Karpas-422 (cell line): Measurements from ENCODE around the gene ERN1. TPM values are rescaled to one million over a fixed set of nuclear protein-coding genes. Genes with fewer than 3 reads are reported as not detected.

ENCODE experiments used
- DNase-seq: peaks from one replicate; pipeline ENCODE4 v3.0.0-alpha.2; 2015
- H2AFZ ChIP-seq: fragments of 200-600 bp; sonication (generic); 2 replicates; pipeline ENCODE4 v1.6.1; 2014; ENCODE audit warnings: antibody characterized with exemption, low read length, mixed read lengths
- H3K27ac ChIP-seq: fragments of 200-600 bp; sonication (generic); 2 replicates; pipeline ENCODE4 v1.5.1; 2014; ENCODE audit warnings: mild to moderate bottlenecking, low read length, moderate library complexity
- H3K27me3 ChIP-seq: fragments of 200-600 bp; sonication (generic); 2 replicates; pipeline ENCODE4 v1.6.1; 2014; ENCODE audit warnings: low read length, mixed read lengths
- H3K36me3 ChIP-seq: fragments of 200-600 bp; sonication (generic); 2 replicates; pipeline ENCODE4 v1.6.1; 2014; ENCODE audit warnings: low read length, mixed read lengths; ENCODE audit not compliant: insufficient read depth
- H3K4me1 ChIP-seq: fragments of 200-600 bp; sonication (generic); 2 replicates; pipeline ENCODE4 v1.6.1; 2014; ENCODE audit warnings: mild to moderate bottlenecking, low read length, mixed read lengths
- H3K4me2 ChIP-seq: fragments of 200-600 bp; sonication (generic); 2 replicates; pipeline ENCODE4 v1.6.1; 2014; ENCODE audit warnings: low read length, low read depth, mild to moderate bottlenecking; ENCODE audit not compliant: poor library complexity, severe bottlenecking
- H3K4me3 ChIP-seq: fragments of 200-600 bp; sonication (generic); 2 replicates; pipeline ENCODE4 v1.5.1; 2014; ENCODE audit warnings: mild to moderate bottlenecking, antibody characterized with exemption, low read length, mixed read lengths
- H3K79me2 ChIP-seq: fragments of 200-600 bp; sonication (generic); 2 replicates; pipeline ENCODE4 v1.6.1; 2014; ENCODE audit warnings: mild to moderate bottlenecking, low read length, mixed read lengths
- H3K9ac ChIP-seq: fragments of 200-600 bp; sonication (generic); 2 replicates; pipeline ENCODE4 v1.6.0; 2014; ENCODE audit warnings: low read length
- H3K9me2 ChIP-seq: fragments of 200-600 bp; sonication (generic), shearing (Covaris generic); replicated peaks from 2 replicates; pipeline ENCODE4 v1.6.0; 2014; ENCODE audit warnings: mild to moderate bottlenecking, low read length, moderate library complexity; ENCODE audit not compliant: insufficient read depth
- H3K9me3 ChIP-seq: fragments of 300-700, 200-600 bp; sonication (generic); 2 replicates; pipeline ENCODE4 v1.6.1; 2014; ENCODE audit warnings: low read length, mixed read lengths
- H4K20me1 ChIP-seq: fragments of 200-600 bp; sonication (generic); 2 replicates; pipeline ENCODE4 v1.6.1; 2014; ENCODE audit warnings: mild to moderate bottlenecking, antibody characterized with exemption, low read length, low read depth; ENCODE audit not compliant: insufficient read depth
- total RNA-seq: library from RNA; depleted of rRNA; stranded (reverse); fragments of >200 nt; shearing (Covaris generic); gene quantifications from 2 replicates; pipeline ENCODE4 v1.2.3, GENCODE V29; 2014; ENCODE audit warnings: low replicate concordance

The ERN1 gene
- total RNA-seq, 1 experiment from 2014 or later, result 1.9 TPM

DNA sequence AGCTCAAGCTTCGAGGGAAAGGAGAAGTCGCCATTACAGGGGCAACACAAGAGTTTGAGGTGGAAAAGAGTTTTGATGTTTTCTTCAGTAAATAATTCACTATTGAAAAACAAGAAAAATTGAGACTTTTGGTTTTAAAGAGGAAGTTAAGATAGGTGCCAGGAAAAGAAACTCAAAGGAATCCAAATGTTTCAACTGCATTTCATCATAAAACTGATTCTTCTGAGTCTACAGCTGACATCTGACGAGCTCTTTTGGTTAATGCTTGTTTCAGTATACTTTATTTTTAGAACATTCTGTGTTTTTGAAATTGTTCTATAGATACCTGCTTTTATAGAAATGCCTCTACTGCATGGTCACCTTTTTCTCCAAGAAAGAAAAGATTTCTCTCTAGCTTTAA lies 54.0 kb downstream of the ERN1 start:
- no peaks in the 10 kb centered on the region for H3K9me3 ChIP-seq
- no peaks in the 10 kb centered on the region for H4K20me1 ChIP-seq
- no peak overlapping the region for H3K4me2 ChIP-seq
- H3K4me3 ChIP-seq, result no peak overlapping the region
- no peaks in the 10 kb centered on the region for H3K27me3 ChIP-seq
- no peak for DNase-seq
- H3K9me2 ChIP-seq, result no peaks in the 10 kb centered on the region
- H3K9ac ChIP-seq, result no peak overlapping the region
- H3K4me1 ChIP-seq, result peaks cover 30% of the 10 kb centered on the region
- no peaks in the 10 kb centered on the region for H3K36me3 ChIP-seq
- H2AFZ ChIP-seq, result no peak overlapping the region
- no peaks in the 10 kb centered on the region for H3K79me2 ChIP-seq
- H3K27ac ChIP-seq, result no peak overlapping the region

DNA sequence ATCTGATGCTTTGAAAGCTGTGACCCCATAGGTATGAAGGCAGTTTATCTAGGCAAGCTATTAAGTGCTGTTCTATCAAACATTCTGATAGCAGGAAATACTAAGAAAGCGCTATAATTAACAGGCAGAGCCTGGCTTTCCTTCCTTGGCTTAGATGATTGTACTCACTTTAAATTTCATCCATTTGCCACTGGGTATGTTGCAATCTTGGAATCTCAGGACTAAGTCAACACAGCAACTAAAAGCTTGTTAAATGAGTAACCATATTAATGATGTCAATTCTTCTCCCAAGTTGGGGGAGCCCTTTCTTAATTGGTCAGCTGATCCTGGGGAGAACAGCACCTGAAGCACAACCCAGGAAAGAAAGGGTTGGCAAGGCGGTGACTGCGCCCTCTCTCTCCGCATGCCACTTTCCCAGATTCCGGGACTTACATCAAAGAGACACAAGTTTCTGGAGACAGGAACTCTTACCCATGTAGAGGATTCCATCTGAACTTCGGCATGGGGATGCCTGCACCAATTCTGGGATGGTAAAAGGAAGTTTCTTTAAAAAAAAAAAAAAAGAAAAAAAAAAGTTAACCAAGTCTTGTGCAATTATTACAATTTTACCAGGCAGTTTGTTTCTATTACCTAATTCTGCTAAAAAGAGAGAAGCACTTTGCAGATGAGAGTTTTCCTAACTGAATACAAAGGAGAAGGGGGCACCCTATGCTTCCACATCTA lies 55.1 kb downstream of the ERN1 start:
- H3K9me2 ChIP-seq, result no peaks in the 10 kb centered on the region
- no peak for DNase-seq
- H3K9me3 ChIP-seq, result no peaks in the 10 kb centered on the region
- 0 out of 2 replicates have a peak overlapping the region, but pooled peaks have one; percentile 3 for H3K4me3 ChIP-seq
- no peak overlapping the region for H3K9ac ChIP-seq
- no peaks in the 10 kb centered on the region for H3K36me3 ChIP-seq
- 0 out of 2 replicates have a peak, but pooled peaks cover 4% of the 10 kb centered on the region for H4K20me1 ChIP-seq
- H3K79me2 ChIP-seq, result no peaks in the 10 kb centered on the region
- no peak overlapping the region for H3K27ac ChIP-seq
- peaks cover 30% of the 10 kb centered on the region for H3K4me1 ChIP-seq
- H3K27me3 ChIP-seq, result no peaks in the 10 kb centered on the region
- no peak overlapping the region for H2AFZ ChIP-seq
- peak overlapping the region; percentile 60 for H3K4me2 ChIP-seq

DNA sequence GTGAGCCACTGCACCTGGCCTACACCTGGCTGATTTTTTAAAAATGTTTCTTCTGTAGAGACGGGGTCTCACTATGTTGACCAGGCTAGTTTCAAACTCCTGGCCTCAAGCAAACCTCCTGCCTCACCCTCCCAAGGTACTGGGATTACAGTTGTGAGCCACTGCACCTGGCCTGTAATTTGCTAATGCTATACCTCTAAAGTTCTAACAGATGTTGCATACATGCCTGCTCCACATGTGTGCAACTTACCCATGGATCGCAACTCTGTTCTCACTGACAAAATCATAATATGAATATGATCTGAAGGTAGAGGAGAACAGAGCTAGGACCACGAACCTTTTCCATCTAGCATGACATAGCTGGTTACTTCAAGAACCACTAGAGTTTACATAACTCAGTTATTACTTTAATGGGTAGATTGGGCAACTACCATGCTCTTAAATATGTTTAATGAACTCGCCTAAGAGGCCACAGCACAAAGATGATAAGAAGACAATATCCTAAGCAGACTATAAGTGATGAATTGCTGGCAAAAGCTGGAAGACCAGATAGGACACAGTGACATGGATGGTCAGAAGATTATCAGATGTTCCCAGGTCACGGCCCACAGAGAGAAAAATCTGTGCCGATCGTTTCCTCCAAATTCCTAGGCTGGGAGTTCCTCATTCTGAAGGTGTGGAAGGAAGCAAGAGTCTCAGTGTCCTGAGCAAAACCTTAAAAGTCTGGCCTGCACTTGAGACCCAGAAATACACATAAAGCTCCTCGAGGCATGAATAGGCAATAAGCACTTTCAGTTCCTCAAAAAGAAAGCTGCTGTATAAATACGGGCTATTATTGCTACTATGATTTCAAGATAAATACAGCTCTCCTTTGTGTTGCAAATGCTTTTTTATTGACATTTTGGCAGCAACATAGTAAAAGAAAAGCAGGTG lies 55.9 kb downstream of the ERN1 start:
- no peak overlapping the region for H3K27ac ChIP-seq
- H3K4me3 ChIP-seq, result peak overlapping the region; percentile 3; the same call in 1 of the 2 replicates
- no peaks in the 10 kb centered on the region for H3K27me3 ChIP-seq
- peaks cover 30% of the 10 kb centered on the region for H3K4me1 ChIP-seq
- 0 out of 2 replicates have a peak, but pooled peaks cover 4% of the 10 kb centered on the region for H4K20me1 ChIP-seq
- H3K36me3 ChIP-seq, result no peaks in the 10 kb centered on the region
- H2AFZ ChIP-seq, result no peak overlapping the region
- no peaks in the 10 kb centered on the region for H3K79me2 ChIP-seq
- peak overlapping the region; percentile 60 for H3K4me2 ChIP-seq
- H3K9me3 ChIP-seq, result no peaks in the 10 kb centered on the region
- H3K9ac ChIP-seq, result no peak overlapping the region
- peak; percentile 90 for DNase-seq
- no peaks in the 10 kb centered on the region for H3K9me2 ChIP-seq

DNA sequence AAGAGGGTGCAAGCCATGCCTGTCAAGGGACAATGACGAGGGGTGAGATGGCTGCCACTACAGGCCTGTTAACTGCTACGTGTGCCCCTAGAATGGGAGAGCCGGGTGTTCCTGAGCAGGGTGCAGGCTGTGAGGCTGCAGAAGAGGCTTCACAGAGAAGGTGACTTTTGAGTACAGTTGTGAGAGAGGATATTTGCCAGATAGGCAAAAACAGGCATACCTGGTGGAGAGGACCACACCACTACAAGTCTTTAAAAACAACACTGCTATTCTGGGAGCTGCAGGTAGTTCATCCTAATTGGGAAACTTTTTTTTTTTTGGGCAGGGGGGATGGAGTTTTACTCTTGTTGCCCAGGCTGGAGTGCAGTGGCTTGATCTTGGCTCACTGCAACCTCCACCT lies 58.8 kb downstream of the ERN1 start:
- no peaks in the 10 kb centered on the region for H3K36me3 ChIP-seq
- no peak overlapping the region for H3K27ac ChIP-seq

DNA sequence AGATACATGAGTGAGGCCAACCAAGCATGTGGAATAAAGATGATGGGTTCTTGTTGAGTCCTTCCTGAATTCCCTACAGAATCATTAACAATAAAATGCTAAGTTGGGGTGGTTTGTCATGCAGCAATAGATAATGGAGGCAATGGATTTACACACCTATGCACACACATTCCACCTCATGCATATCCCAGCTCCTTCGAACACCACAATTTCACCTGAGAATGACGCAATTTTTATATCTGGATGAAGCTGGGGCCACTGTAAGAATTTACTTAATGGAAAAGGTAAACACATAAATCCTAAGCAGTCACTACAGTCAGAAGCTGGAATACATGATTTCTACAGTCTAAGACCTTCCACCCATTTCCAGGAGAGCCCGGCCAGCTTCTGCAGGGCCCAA lies 59.7 kb downstream of the ERN1 start:
- H3K9me3 ChIP-seq, result no peaks in the 10 kb centered on the region
- H3K27ac ChIP-seq, result no peak overlapping the region
- H3K36me3 ChIP-seq, result no peaks in the 10 kb centered on the region
- H3K9me2 ChIP-seq, result no peaks in the 10 kb centered on the region
- no peaks in the 10 kb centered on the region for H3K27me3 ChIP-seq
- no peak overlapping the region for H3K4me2 ChIP-seq
- H2AFZ ChIP-seq, result no peak overlapping the region
- DNase-seq, result no peak
- 0 out of 2 replicates have a peak, but pooled peaks cover 4% of the 10 kb centered on the region for H4K20me1 ChIP-seq
- no peaks in the 10 kb centered on the region for H3K79me2 ChIP-seq
- H3K4me3 ChIP-seq, result no peak overlapping the region
- peaks cover 18% of the 10 kb centered on the region for H3K4me1 ChIP-seq
- no peak overlapping the region for H3K9ac ChIP-seq

More for the DNA sequence above, 58.8 kb downstream of the ERN1 start:
- H2AFZ ChIP-seq, result no peak overlapping the region
- no peaks in the 10 kb centered on the region for H3K27me3 ChIP-seq
- H3K4me2 ChIP-seq, result no peak overlapping the region
- no peak overlapping the region for H3K4me3 ChIP-seq
- peaks cover 27% of the 10 kb centered on the region for H3K4me1 ChIP-seq
- DNase-seq, result no peak
- H3K9ac ChIP-seq, result no peak overlapping the region
- 0 out of 2 replicates have a peak, but pooled peaks cover 4% of the 10 kb centered on the region for H4K20me1 ChIP-seq
- H3K9me3 ChIP-seq, result no peaks in the 10 kb centered on the region
- no peaks in the 10 kb centered on the region for H3K9me2 ChIP-seq
- H3K79me2 ChIP-seq, result no peaks in the 10 kb centered on the region

DNA sequence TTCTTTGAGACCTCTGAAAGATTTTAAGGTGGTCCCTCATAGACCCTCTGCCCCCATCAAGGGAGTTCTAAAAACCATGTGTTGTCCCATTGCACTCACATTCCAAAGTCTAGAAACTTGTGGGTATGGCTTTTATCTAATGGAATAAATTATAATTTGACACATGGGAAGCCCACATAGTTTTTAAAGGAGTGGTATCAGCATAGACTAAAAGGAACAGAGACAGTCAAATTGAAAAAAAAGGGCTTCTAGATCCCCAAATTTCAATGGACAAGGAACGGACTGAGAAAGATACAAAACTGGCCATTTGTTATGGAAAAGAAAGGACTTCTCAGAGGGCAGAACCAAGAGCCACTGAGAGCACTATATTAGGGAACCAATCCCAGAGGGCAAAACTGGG lies 60.8 kb downstream of the ERN1 start:
- Histone ChIP-seq H3K27me3 (no peaks in the 10 kb centered on the region), H3K9me3 (no peaks in the 10 kb centered on the region), H3K27ac (no peak overlapping the region), H3K4me2 (no peak overlapping the region), H3K79me2 (no peaks in the 10 kb centered on the region), H2AFZ (no peak overlapping the region), H3K4me1 (peaks cover 7% of the 10 kb centered on the region), H3K4me3 (no peak overlapping the region), H3K9ac (no peak overlapping the region), H3K36me3 (no peaks in the 10 kb centered on the region), H4K20me1 (peaks cover 4% of the 10 kb centered on the region; the same call in 1 of the 2 replicates), H3K9me2 (no peaks in the 10 kb centered on the region)
- DNase-seq, result no peak

DNA sequence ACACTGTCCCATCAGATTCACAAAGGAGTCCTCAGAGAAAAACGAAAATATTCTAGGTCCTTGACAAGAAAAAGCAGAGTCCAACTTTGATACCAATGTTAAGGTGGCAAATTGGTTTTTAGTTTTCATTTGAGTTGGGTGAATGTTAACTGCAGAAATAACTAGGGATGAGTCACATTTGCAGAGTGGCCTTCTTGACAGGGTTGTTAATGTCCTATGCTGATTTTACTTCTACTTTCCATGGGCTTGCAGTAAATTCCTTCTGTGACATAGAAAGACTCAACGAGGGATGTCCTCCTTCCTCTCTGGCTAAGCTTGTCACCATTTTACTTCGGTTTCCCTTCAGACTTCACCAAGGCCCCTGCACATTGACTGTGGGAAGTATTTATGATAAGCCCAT lies 62.3 kb downstream of the ERN1 start:
- Histone ChIP-seq H3K27ac (no peak overlapping the region), H3K36me3 (no peaks in the 10 kb centered on the region), H3K4me2 (no peak overlapping the region), H3K9me2 (no peaks in the 10 kb centered on the region), H4K20me1 (peaks cover 4% of the 10 kb centered on the region; the same call in 1 of the 2 replicates), H3K9me3 (no peaks in the 10 kb centered on the region), H2AFZ (no peak overlapping the region), H3K79me2 (no peaks in the 10 kb centered on the region), H3K4me3 (no peak overlapping the region), H3K4me1 (no peaks in the 10 kb centered on the region), H3K27me3 (no peaks in the 10 kb centered on the region), H3K9ac (no peak overlapping the region)
- DNase-seq, result no peak

DNA sequence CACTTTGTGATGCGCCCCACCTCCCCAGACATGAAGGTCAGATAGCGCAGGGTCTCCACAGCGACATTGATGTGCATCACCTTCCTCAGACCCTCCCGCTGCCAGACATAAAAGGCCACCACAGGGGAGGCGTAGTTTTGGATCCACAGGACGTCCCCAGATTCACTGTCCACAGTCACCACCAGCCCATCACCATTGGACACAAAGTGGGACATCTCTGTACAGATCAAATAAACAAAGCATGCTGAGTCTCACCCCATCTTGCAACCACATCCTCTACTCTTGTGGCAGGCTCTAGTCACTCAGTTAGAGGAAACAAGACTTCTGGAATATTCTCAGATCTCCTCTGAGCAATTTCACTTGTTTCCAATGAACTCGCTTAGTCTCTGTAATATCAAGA lies 63.2 kb downstream of the ERN1 start:
- Histone ChIP-seq H3K9ac (no peak overlapping the region), H3K36me3 (no peaks in the 10 kb centered on the region), H3K4me2 (no peak overlapping the region), H2AFZ (no peak overlapping the region), H3K9me2 (no peaks in the 10 kb centered on the region), H3K4me3 (no peak overlapping the region), H4K20me1 (peaks cover 4% of the 10 kb centered on the region; the same call in 1 of the 2 replicates), H3K9me3 (no peaks in the 10 kb centered on the region), H3K4me1 (no peaks in the 10 kb centered on the region), H3K79me2 (no peaks in the 10 kb centered on the region), H3K27me3 (no peaks in the 10 kb centered on the region), H3K27ac (no peak overlapping the region)
- DNase-seq, result no peak
